Esophagus (tissue), 2 donors: ENCODE data around the gene UNC5C. TPM values are rescaled to one million over a fixed set of nuclear protein-coding genes. Genes with fewer than 3 reads are reported as not detected.
"Not testable (repeated sequence)": the region's sequence is repeated elsewhere in the genome, so short reads cannot be mapped to it uniquely, and the experiment has no call there.

ENCODE experiments used
- H3K27ac ChIP-seq, 2 donors: one replicate each; pipeline ENCODE4 v1.5.1; 2013; ENCODE audit warnings: low read depth in 2 of 2, mild to moderate bottlenecking in 2 of 2, inconsistent platforms in 1 of 2, low read length in 1 of 2, moderate library complexity in 1 of 2
- H3K27me3 ChIP-seq, 2 donors: one replicate each; pipeline ENCODE4 v1.6.1; 2013; ENCODE audit warnings: low read length in 2 of 2, control low read depth in 1 of 2, mild to moderate bottlenecking in 1 of 2; ENCODE audit not compliant: insufficient read depth in 2 of 2, control insufficient read depth in 1 of 2
- H3K36me3 ChIP-seq, 2 donors: one replicate each; pipeline ENCODE4 v1.6.1; 2013; ENCODE audit warnings: low read length in 1 of 2; ENCODE audit not compliant: control insufficient read depth in 2 of 2, insufficient read depth in 2 of 2
- H3K4me1 ChIP-seq, 2 donors: one replicate each; pipeline ENCODE4 v1.6.1; 2013; ENCODE audit warnings: low read length in 1 of 2; ENCODE audit not compliant: control insufficient read depth in 2 of 2, insufficient read depth in 2 of 2
- H3K4me3 ChIP-seq, 2 donors: one replicate each; pipeline ENCODE4 v1.5.1; 2013; ENCODE audit warnings: low read length in 2 of 2, mild to moderate bottlenecking in 2 of 2, low read depth in 1 of 2, moderate library complexity in 1 of 2
- H3K9me3 ChIP-seq, 2 donors: one replicate each; pipeline ENCODE4 v1.6.1; 2013; ENCODE audit warnings: mild to moderate bottlenecking in 2 of 2, low read depth in 1 of 2, low read length in 1 of 2, moderate library complexity in 1 of 2; ENCODE audit not compliant: control insufficient read depth in 2 of 2, insufficient read depth in 1 of 2
- WGBS, 2 donors: extraction: QIAGEN DNeasy Blood & Tissue Kit; methylation state at CpG; one replicate each; pipeline ENCODE4 v1.1.7; 2013; 5-methylcytosine and 5-hydroxymethylcytosine counted together
- polyA plus RNA-seq, 2 donors: library from polyadenylated mRNA; stranded (reverse); fragments of 200-250 nt; gene quantifications; one replicate each; pipeline ENCODE4 v1.2.3, GENCODE V29; 2013
- donor health status: healthy with polysubstance abuse.
- donor health status: Bipolar disorder and iron deficiency.

Gene UNC5C
- polyA plus RNA-seq, 2 donors, result 0.04 to 0.09 TPM

- not testable (repeated sequence) for H3K4me1 ChIP-seq, H3K9me3 ChIP-seq, H3K4me3 ChIP-seq, H3K36me3 ChIP-seq, H3K27ac ChIP-seq, H3K27me3 ChIP-seq
- WGBS, 2 donors, result 93 to 94% methylated on average over 14 of the region's 14 CpGs
Measured at GRCh38 chr4:95139424-95139823, 409.3 kb downstream of the UNC5C start.

- H3K4me1 ChIP-seq, H3K27ac ChIP-seq, H3K4me3 ChIP-seq, H3K9me3 ChIP-seq, H3K27me3 ChIP-seq, H3K36me3 ChIP-seq: not testable (repeated sequence)
- WGBS, 2 donors, result 93 to 96% methylated on average over 4 of the region's 4 CpGs
Measured at GRCh38 chr4:95134016-95134415, 414.8 kb downstream of the UNC5C start.

- no peak overlapping the region for H3K27ac ChIP-seq
- no peaks in the 10 kb centered on the region for H3K36me3 ChIP-seq
- H3K27me3 ChIP-seq, result no peaks in the 10 kb centered on the region
- H3K9me3 ChIP-seq, result no peaks in the 10 kb centered on the region
- 43 to 49% methylated on average over 7 of the region's 7 CpGs for WGBS, 2 donors
- H3K4me3 ChIP-seq, result no peak overlapping the region
- H3K4me1 ChIP-seq, result no peaks in the 10 kb centered on the region
Measured at GRCh38 chr4:95129821-95130311, 418.9 kb downstream of the UNC5C start.

- Histone ChIP-seq H3K36me3 (no peaks in the 10 kb centered on the region), H3K9me3 (no peaks in the 10 kb centered on the region), H3K4me1 (no peaks in the 10 kb centered on the region), H3K27me3 (no peaks in the 10 kb centered on the region), H3K4me3 (no peak overlapping the region), H3K27ac (no peak overlapping the region)
- 76 to 80% methylated on average over 4 of the region's 4 CpGs for WGBS, 2 donors
Measured at GRCh38 chr4:95129031-95129430, 419.7 kb downstream of the UNC5C start.

GRCh38 chr4:95124906-95125504 lies 423.8 kb downstream of the UNC5C start:
- Histone ChIP-seq H3K4me3 (no peak overlapping the region), H3K27ac (no peak overlapping the region), H3K27me3 (no peaks in the 10 kb centered on the region), H3K4me1 (no peaks in the 10 kb centered on the region), H3K9me3 (no peaks in the 10 kb centered on the region), H3K36me3 (no peaks in the 10 kb centered on the region)
- WGBS, 2 donors, result 57 to 64% methylated on average over 4 of the region's 4 CpGs

- Histone ChIP-seq H3K36me3 (no peaks in the 10 kb centered on the region), H3K9me3 (no peaks in the 10 kb centered on the region), H3K4me1 (no peaks in the 10 kb centered on the region), H3K4me3 (no peak overlapping the region), H3K27ac (no peak overlapping the region), H3K27me3 (no peaks in the 10 kb centered on the region)
- WGBS, 2 donors, result 67 to 74% methylated on average over 9 of the region's 9 CpGs
Measured at GRCh38 chr4:95122001-95122400, 426.8 kb downstream of the UNC5C start.

GRCh38 chr4:95120456-95120855 lies 428.3 kb downstream of the UNC5C start:
- H3K4me3 ChIP-seq, result no peak overlapping the region
- H3K36me3 ChIP-seq, result no peaks in the 10 kb centered on the region
- H3K4me1 ChIP-seq, result no peaks in the 10 kb centered on the region
- no peak overlapping the region for H3K27ac ChIP-seq
- 89 to 94% methylated on average over 2 of the region's 2 CpGs for WGBS, 2 donors
- H3K9me3 ChIP-seq, result no peaks in the 10 kb centered on the region
- H3K27me3 ChIP-seq, result no peaks in the 10 kb centered on the region

GRCh38 chr4:95118497-95118896 lies 430.3 kb downstream of the UNC5C start:
- no peak overlapping the region for H3K27ac ChIP-seq
- H3K36me3 ChIP-seq, result no peaks in the 10 kb centered on the region
- no peaks in the 10 kb centered on the region for H3K27me3 ChIP-seq
- no peaks in the 10 kb centered on the region for H3K4me1 ChIP-seq
- WGBS, 2 donors, result 50 to 68% methylated on average over 6 of the region's 6 CpGs
- H3K9me3 ChIP-seq, result no peaks in the 10 kb centered on the region
- H3K4me3 ChIP-seq, result no peak overlapping the region

- WGBS, 2 donors, result 67 to 72% methylated on average over 3 of the region's 3 CpGs
- H3K27me3 ChIP-seq, result no peaks in the 10 kb centered on the region
- H3K4me3 ChIP-seq, result no peak overlapping the region
- H3K27ac ChIP-seq, result no peak overlapping the region
- no peaks in the 10 kb centered on the region for H3K36me3 ChIP-seq
- no peaks in the 10 kb centered on the region for H3K9me3 ChIP-seq
- H3K4me1 ChIP-seq, result no peaks in the 10 kb centered on the region
Measured at GRCh38 chr4:95114521-95114920, 434.3 kb downstream of the UNC5C start.
